ENCODE measurements around the gene ADAMTSL1.

Gene ADAMTSL1

DNA sequence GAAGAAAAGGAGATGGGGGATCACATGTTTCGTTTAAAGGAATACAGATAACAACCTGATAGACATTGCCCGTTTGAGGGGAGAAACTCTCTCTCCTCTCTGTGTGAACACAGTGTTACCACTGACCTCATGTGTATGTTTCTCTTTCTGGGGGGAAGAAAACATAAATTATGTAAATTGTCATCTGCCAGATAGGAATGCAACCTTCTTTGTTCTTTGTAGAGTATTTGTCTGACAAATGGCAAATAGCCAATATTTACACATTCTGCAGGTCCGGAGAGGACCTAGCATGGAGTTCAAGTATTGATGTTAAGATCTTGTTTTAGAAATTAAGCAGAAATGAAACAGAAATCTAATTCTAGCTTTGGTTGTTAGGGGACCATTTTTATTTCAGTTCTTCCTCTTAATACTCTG, 282.8 kb downstream of the ADAMTSL1 start:
- in situ Hi-C loops (cut with MboI; ENCODE audit: low sequenced_read_pairs, unreplicated experiment), result no loop called here
- DNase-seq (ENCODE audit: low spot score), result no peak
- TF ChIP-seq, protein P1, sequence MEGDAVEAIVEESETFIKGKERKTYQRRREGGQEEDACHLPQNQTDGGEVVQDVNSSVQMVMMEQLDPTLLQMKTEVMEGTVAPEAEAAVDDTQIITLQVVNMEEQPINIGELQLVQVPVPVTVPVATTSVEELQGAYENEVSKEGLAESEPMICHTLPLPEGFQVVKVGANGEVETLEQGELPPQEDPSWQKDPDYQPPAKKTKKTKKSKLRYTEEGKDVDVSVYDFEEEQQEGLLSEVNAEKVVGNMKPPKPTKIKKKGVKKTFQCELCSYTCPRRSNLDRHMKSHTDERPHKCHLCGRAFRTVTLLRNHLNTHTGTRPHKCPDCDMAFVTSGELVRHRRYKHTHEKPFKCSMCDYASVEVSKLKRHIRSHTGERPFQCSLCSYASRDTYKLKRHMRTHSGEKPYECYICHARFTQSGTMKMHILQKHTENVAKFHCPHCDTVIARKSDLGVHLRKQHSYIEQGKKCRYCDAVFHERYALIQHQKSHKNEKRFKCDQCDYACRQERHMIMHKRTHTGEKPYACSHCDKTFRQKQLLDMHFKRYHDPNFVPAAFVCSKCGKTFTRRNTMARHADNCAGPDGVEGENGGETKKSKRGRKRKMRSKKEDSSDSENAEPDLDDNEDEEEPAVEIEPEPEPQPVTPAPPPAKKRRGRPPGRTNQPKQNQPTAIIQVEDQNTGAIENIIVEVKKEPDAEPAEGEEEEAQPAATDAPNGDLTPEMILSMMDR (IDR thresholded peaks at IDR 0.05; ENCODE audit: borderline replicate concordance, control extremely low read depth, extremely low read depth, insufficient read depth, missing control alignments), result no peak

DNA sequence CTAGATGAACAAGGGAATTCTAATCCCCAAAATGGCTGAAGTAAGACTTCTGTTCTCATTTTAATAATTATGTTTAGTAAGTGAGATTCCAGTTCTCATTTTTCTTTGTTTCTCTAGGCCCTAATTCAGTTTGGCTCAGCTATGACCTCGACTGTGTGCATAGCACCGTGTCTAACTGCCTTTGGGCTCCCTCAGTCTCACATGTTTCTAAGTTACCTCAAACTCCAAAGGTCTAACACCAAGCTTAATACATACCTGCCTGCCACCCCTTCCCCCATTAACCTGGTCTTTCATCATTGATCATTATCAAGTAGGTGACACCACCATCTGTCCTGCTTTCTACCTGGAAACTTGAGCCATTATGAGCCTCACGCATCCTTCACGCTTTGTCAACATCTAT, 285.9 kb downstream of the ADAMTSL1 start:
- in situ Hi-C loops (cut with MboI; ENCODE audit: low sequenced_read_pairs, unreplicated experiment), result no loop called here
- TF ChIP-seq, protein P1 (IDR thresholded peaks at IDR 0.05; ENCODE audit: borderline replicate concordance, control extremely low read depth, extremely low read depth, insufficient read depth, missing control alignments), result no peak
- no peak for DNase-seq (ENCODE audit: low spot score)

DNA sequence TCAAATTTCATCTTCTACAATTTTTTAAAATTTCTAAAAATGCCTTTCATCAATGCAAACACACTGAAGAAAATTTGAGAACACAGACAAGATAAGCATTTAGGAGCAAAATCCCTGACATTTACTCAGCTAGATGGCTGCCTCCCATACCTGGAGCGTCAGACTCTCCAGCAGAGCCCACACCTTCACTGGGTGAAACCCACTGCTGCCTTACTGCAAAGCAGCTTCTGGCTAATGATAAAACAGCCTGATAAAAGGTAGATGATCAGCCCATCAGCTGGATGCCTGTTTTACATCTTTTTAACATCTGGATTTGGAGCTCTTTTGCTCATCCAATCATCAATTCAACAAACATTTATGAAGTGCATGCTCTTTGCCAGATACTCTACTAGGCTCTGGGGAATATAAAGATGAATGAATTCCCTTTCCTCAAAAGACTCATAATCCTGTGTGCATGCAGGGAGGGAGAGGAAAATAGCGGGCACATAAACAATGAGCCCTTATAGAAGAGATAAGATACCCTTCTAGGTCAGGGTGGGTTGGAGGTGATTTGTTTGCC, 287.9 kb downstream of the ADAMTSL1 start:
- TF ChIP-seq, protein P1 (IDR thresholded peaks at IDR 0.05; ENCODE audit: borderline replicate concordance, control extremely low read depth, extremely low read depth, insufficient read depth, missing control alignments), result no peak
- in situ Hi-C loops (cut with MboI; ENCODE audit: low sequenced_read_pairs, unreplicated experiment), result no loop called here
- DNase-seq (ENCODE audit: low spot score), result no peak

DNA sequence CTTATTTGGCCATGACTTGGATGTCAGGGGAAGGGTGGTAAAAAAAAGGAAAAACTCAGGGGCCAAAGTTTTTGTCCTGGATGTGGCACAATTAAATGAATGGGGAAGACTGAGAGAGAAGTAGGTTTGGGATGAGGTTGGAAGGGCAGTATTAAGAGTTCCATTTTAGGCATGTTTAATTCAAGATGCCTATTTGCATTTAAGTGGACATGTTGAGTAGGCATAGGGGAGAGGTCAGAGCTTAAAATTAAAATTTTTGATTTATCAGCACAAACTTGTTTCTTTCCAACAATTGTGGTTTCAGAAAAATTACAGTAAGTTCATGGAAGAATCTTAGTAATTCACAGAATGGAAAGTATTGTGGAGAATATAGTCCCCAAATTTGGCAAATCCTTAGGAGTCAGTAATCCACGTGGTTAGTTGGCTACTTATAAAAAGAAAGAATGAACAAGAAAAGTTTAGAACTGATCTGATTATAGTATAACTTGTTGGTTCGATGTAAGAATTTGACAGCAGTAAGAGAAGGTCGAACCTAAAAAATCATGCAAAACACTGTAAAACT, 293.1 kb downstream of the ADAMTSL1 start:
- TF ChIP-seq, protein P1 (IDR thresholded peaks at IDR 0.05; ENCODE audit: borderline replicate concordance, control extremely low read depth, extremely low read depth, insufficient read depth, missing control alignments), result no peak
- no peak for DNase-seq (ENCODE audit: low spot score)
- in situ Hi-C loops (cut with MboI; ENCODE audit: low sequenced_read_pairs, unreplicated experiment), result no loop called here

DNA sequence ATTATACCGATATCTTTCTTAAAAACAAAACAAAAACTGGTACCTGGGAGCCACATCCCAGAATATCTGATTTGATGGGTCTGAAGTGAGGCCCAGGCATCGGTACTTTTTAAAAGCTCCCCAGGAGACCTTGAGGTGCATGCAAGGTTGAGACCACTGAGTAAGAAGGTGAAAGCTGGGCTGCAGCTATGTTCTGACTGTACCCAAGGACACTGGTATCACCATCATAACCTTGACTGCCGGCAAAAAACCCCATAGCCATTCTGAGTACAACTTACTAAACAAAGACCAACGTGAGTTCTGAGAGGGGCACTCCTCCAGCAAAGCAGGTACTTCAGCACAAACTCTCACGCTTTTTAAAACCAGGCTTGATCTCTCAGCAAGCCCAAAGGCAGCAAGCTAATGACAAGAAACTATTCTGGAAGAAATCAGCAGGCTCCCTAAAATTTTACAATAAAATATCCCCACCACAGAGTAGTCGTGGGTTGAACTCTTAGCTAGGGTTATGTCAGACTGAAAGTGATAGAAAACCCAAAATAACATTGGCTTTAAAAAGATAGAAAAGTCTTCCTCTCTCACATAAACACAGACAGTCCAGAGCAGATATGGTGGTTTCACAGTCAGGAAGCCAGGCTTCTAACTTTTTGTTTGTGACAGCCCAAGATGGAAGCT, 295.1 kb downstream of the ADAMTSL1 start:
- no peak for DNase-seq (ENCODE audit: low spot score)
- in situ Hi-C loops (cut with MboI; ENCODE audit: low sequenced_read_pairs, unreplicated experiment), result no loop called here

DNA sequence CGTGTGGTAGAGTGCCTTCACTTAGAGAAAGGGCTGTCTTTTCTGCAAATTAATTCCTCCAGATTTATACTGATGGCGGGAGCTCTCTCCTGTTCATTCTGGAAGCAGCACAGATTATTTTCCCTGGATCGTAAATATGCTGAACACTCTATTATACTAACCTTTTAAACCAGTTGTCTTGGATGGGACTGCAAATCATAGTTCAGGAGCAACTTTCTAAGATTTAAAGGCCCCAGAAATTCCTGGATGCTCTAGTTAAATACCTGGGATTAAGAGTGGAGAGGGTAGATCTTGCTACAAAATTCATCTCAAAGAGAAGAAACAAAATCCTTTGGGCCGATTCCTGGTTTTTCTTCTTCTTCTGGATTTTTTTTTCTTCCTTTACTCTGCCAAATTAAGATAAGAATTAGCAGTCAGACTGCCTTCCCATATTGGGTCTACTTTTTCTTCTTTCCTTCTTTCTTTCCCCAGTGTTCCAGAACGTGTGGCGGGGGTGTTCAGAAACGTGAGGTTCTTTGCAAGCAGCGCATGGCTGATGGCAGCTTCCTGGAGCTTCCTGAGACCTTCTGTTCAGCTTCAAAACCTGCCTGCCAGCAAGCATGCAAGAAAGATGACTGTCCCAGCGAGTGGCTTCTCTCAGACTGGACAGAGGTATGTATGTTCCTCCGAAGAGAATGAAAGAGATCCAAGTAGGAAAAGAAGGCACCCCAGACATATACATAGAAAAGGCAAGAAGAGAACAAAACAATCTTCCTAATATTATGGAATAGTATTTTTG, 296.4 kb downstream of the ADAMTSL1 start:
- in situ Hi-C loops (cut with MboI; ENCODE audit: low sequenced_read_pairs, unreplicated experiment), result no loop called here
- TF ChIP-seq, protein P1 (IDR thresholded peaks at IDR 0.05; ENCODE audit: borderline replicate concordance, control extremely low read depth, extremely low read depth, insufficient read depth, missing control alignments), result no peak
- DNase-seq (ENCODE audit: low spot score), result no peak

More for the DNA sequence above, 295.1 kb downstream of the ADAMTSL1 start:
- TF ChIP-seq, protein P1 (IDR thresholded peaks at IDR 0.05; ENCODE audit: borderline replicate concordance, control extremely low read depth, extremely low read depth, insufficient read depth, missing control alignments), result no peak
